ENCODE results near the gene LRRC59.

The LRRC59 gene

DNA sequence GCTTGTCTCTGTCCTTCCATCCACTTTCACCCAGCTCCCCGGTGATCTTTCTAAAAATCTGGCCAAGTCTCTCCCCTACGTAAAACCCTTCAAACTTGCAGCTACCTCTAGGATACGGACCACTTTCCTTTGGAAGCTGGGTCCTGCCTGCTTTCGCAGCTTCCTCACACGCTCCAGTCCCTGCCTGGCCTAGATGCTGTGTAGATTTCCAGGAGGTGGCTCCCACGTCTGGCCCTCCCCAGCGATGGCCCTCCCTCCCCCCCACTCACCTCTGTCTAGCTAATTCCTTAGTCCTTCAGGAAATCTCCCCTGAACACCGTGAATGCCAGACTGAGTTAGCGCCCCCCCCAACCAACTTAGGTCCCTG lies 579 bp upstream of the LRRC59 start:
- no peak for TF ChIP-seq CTCF (IDR thresholded peaks at IDR 0.05; ENCODE audit: low read depth, low read length)
- Histone ChIP-seq H3K9me3 (no peaks in the 10 kb centered on the region), H3K27me3 (no peaks in the 10 kb centered on the region), H3K36me3 (peaks cover 17% of the 10 kb centered on the region), H3K4me3 (ENCODE audit: low read depth, low read length) (peak overlapping the region; percentile 98), H3K4me1 (no peaks in the 10 kb centered on the region)
- no peak for DNase-seq

- Histone ChIP-seq H3K36me3 (peaks cover 31% of the 10 kb centered on the region), H3K4me3 (ENCODE audit: low read depth, low read length) (peak overlapping the region; percentile 98), H3K9me3 (no peaks in the 10 kb centered on the region), H3K27me3 (no peaks in the 10 kb centered on the region), H3K4me1 (no peaks in the 10 kb centered on the region)
- TF ChIP-seq CTCF (IDR thresholded peaks at IDR 0.05; ENCODE audit: low read depth, low read length): no peak
- DNase-seq: peak; percentile 43
Measured at GRCh38 chr17:50396261-50397110, 837 bp downstream of the LRRC59 start.

GRCh38 chr17:50394711-50395110 lies 2.6 kb downstream of the LRRC59 start:
- Histone ChIP-seq H3K27me3 (no peaks in the 10 kb centered on the region), H3K4me1 (no peaks in the 10 kb centered on the region), H3K36me3 (peaks cover 49% of the 10 kb centered on the region), H3K4me3 (ENCODE audit: low read depth, low read length) (no peak overlapping the region), H3K9me3 (no peaks in the 10 kb centered on the region)
- TF ChIP-seq CTCF (IDR thresholded peaks at IDR 0.05; ENCODE audit: low read depth, low read length): no peak
- DNase-seq: no peak

DNA sequence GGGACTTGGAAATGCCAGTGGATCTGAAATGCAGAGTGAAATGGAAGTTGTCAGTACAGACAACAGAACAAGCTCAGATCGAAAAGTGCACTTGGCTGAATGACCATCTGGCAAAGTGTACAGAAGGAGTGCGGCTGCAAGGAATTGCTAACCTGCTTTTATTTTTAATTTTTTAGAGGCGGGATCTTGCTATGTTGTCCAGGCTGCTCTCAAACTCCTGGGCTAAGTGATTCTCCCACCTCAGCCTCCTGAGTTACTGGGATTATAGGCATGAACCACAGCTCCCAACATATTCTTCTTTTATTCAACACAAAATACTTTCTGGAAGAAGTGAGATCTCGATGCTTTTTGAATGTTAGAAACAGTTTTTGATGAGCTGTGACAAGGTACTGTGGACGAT lies 3.6 kb downstream of the LRRC59 start:
- peaks cover 59% of the 10 kb centered on the region for H3K36me3 ChIP-seq
- no peaks in the 10 kb centered on the region for H3K9me3 ChIP-seq

GRCh38 chr17:50392621-50393020 lies 4.7 kb downstream of the LRRC59 start:
- H3K4me1 ChIP-seq: no peaks in the 10 kb centered on the region
- H3K27me3 ChIP-seq: no peaks in the 10 kb centered on the region
- TF ChIP-seq CTCF (IDR thresholded peaks at IDR 0.05; ENCODE audit: low read depth, low read length): no peak
- no peaks in the 10 kb centered on the region for H3K9me3 ChIP-seq
- peaks cover 70% of the 10 kb centered on the region for H3K36me3 ChIP-seq
- no peak overlapping the region for H3K4me3 ChIP-seq (ENCODE audit: low read depth, low read length)
- DNase-seq: no peak

More for the DNA sequence above, 3.6 kb downstream of the LRRC59 start:
- H3K27me3 ChIP-seq: no peaks in the 10 kb centered on the region
- H3K4me1 ChIP-seq: no peaks in the 10 kb centered on the region
- no peak for TF ChIP-seq CTCF (IDR thresholded peaks at IDR 0.05; ENCODE audit: low read depth, low read length)
- DNase-seq: no peak
- H3K4me3 ChIP-seq (ENCODE audit: low read depth, low read length): no peak overlapping the region

DNA sequence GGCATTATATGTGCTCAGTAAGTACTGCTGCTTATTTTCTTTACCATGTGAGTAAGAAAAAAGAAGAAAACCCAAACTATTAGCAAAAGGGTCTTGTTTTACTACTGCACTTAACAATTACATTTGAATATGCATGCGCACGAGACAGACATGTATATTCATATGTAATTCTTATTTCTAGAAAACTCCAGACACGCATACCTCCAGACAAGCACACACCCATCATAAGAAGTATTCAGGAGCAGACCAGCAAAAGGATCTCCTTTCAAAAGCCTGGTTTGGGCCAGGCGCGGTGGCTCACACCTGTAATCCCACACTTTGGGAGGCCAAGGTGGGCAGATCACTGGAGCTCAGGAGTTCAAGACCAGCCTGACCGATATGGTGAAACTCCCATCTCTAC lies 7.8 kb downstream of the LRRC59 start:
- H3K4me1 ChIP-seq: no peaks in the 10 kb centered on the region
- peaks cover 95% of the 10 kb centered on the region for H3K36me3 ChIP-seq
- no peaks in the 10 kb centered on the region for H3K9me3 ChIP-seq
- no peak for DNase-seq
- no peak for TF ChIP-seq CTCF (IDR thresholded peaks at IDR 0.05; ENCODE audit: low read depth, low read length)
- no peak overlapping the region for H3K4me3 ChIP-seq (ENCODE audit: low read depth, low read length)
- H3K27me3 ChIP-seq: no peaks in the 10 kb centered on the region
